RWPE2 (cell line): ENCODE data around the gene RNASEL.

Source experiments
- ATAC-seq: fragments of 200-7000 bp; cut with Tn5 transposase; 3 replicates; pipeline ENCODE4 v1.9.1; 2021; ENCODE audit warnings: low read depth
- DNase-seq: peaks from one replicate; pipeline ENCODE4 v3.0.0-alpha.2; 2020; ENCODE audit warnings: low spot score
- H3K27ac ChIP-seq: fragments of 450-650 bp; 2 replicates; pipeline ENCODE4 v1.5.1; 2017; ENCODE audit warnings: mild to moderate bottlenecking; ENCODE audit not compliant: poor library complexity, severe bottlenecking
- H3K27me3 ChIP-seq: fragments of 250-450 bp; sonication (Bioruptor Pico); 2 replicates; pipeline ENCODE4 v1.5.1; 2021; ENCODE audit warnings: mild to moderate bottlenecking, moderate library complexity; ENCODE audit not compliant: insufficient read depth, poor library complexity, severe bottlenecking
- H3K36me3 ChIP-seq: fragments of 250-450 bp; sonication (Bioruptor Pico); 2 replicates; pipeline ENCODE4 v1.5.1; 2020; ENCODE audit warnings: low read depth, mild to moderate bottlenecking, moderate library complexity
- H3K4me1 ChIP-seq: fragments of 250-450 bp; sonication (Bioruptor Pico); 2 replicates; pipeline ENCODE4 v1.5.1; 2021; ENCODE audit warnings: mild to moderate bottlenecking, moderate library complexity; ENCODE audit not compliant: insufficient read depth, poor library complexity, severe bottlenecking
- H3K4me3 ChIP-seq: fragments of 250-450 bp; sonication (Bioruptor Pico); 2 replicates; pipeline ENCODE4 v1.5.1; 2021; ENCODE audit warnings: mild to moderate bottlenecking, moderate library complexity; ENCODE audit not compliant: severe bottlenecking
- H3K9me3 ChIP-seq: fragments of 250-450 bp; sonication (Bioruptor Pico); 2 replicates; pipeline ENCODE4 v1.5.1; 2021; ENCODE audit warnings: mild to moderate bottlenecking, moderate library complexity; ENCODE audit not compliant: severe bottlenecking
- CTCF ChIP-seq: fragments of 450-650 bp; IDR thresholded peaks from one replicate; pipeline ENCODE4 v1.5.1; 2017; ENCODE audit warnings: mild to moderate bottlenecking, moderate library complexity; ENCODE audit not compliant: poor library complexity, severe bottlenecking

Gene RNASEL

GRCh38 chr1:182601416-182601786, 12.3 kb upstream of the RNASEL start:
- TF ChIP-seq CTCF: peak; percentile 79
- no peak for ATAC-seq
- H3K9me3 ChIP-seq: no peaks in the 10 kb centered on the region
- no peaks in the 10 kb centered on the region for H3K36me3 ChIP-seq
- H3K27me3 ChIP-seq: no peaks in the 10 kb centered on the region
- H3K4me1 ChIP-seq: no peaks in the 10 kb centered on the region
- DNase-seq: no peak
- no peak overlapping the region for H3K27ac ChIP-seq
- no peak overlapping the region for H3K4me3 ChIP-seq

- no peak overlapping the region for H3K27ac ChIP-seq
Measured at GRCh38 chr1:182600745-182601415, 11.8 kb upstream of the RNASEL start.

GRCh38 chr1:182600036-182600713, 11.1 kb upstream of the RNASEL start:
- H3K9me3 ChIP-seq: no peaks in the 10 kb centered on the region
- H3K4me1 ChIP-seq: no peaks in the 10 kb centered on the region
- H3K4me3 ChIP-seq: no peak overlapping the region
- TF ChIP-seq CTCF: no peak
- no peaks in the 10 kb centered on the region for H3K36me3 ChIP-seq
- no peak overlapping the region for H3K27ac ChIP-seq
- H3K27me3 ChIP-seq: no peaks in the 10 kb centered on the region
- ATAC-seq (no peak), DNase-seq (no peak)

More at GRCh38 chr1:182600745-182601415, 11.8 kb upstream of the RNASEL start:
- no peaks in the 10 kb centered on the region for H3K9me3 ChIP-seq
- no peaks in the 10 kb centered on the region for H3K27me3 ChIP-seq
- TF ChIP-seq CTCF: no peak
- DNase-seq (no peak), ATAC-seq (no peak)
- H3K36me3 ChIP-seq: no peaks in the 10 kb centered on the region
- no peaks in the 10 kb centered on the region for H3K4me1 ChIP-seq
- H3K4me3 ChIP-seq: no peak overlapping the region

GRCh38 chr1:182599339-182599738, 10.3 kb upstream of the RNASEL start:
- DNase-seq: no peak
- Histone ChIP-seq H3K4me1 (no peaks in the 10 kb centered on the region), H3K27me3 (no peaks in the 10 kb centered on the region), H3K4me3 (no peak overlapping the region), H3K27ac (no peak overlapping the region), H3K36me3 (no peaks in the 10 kb centered on the region), H3K9me3 (no peaks in the 10 kb centered on the region)
- TF ChIP-seq CTCF: no peak
- ATAC-seq: no peak

- no peaks in the 10 kb centered on the region for H3K4me1 ChIP-seq
- no peak overlapping the region for H3K4me3 ChIP-seq
- no peaks in the 10 kb centered on the region for H3K9me3 ChIP-seq
- no peak for ATAC-seq
- no peaks in the 10 kb centered on the region for H3K36me3 ChIP-seq
- no peak for TF ChIP-seq CTCF
- H3K27me3 ChIP-seq: no peaks in the 10 kb centered on the region
- H3K27ac ChIP-seq: no peak overlapping the region
- DNase-seq: no peak
Measured at GRCh38 chr1:182598296-182598695, 9.2 kb upstream of the RNASEL start.
